Fibroblast of skin of abdomen (primary cell): Measurements from ENCODE around the gene IFIT5.
"Not testable (repeated sequence)": the region's sequence is repeated elsewhere in the genome, so short reads cannot be mapped to it uniquely, and the experiment has no call there.

ENCODE experiments used
- DNase-seq: peaks from one replicate; pipeline ENCODE4 v3.0.0-alpha.2; 2013

IFIT5 gene

DNA sequence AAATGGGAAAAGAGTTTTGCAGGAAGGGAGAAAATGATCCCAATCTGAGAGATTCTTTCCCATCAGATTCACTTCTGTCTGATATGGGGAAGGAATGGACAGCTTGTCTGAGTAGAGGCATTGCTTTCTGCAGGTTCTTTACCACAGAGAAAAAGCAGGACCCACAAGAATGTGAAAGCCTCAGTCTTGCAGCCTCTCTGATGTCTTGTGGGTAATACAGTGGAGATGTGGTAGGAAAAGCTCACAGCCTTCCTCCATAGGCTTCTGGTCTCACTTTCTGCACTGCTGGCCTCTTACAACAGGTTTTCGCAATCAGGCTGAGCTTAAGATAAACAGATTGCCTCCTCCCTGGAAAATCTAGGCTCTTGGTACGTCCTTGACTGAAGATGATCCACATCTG is 21.4 kb upstream of the IFIT5 start:
- DNase-seq, result peak; percentile 85

DNA sequence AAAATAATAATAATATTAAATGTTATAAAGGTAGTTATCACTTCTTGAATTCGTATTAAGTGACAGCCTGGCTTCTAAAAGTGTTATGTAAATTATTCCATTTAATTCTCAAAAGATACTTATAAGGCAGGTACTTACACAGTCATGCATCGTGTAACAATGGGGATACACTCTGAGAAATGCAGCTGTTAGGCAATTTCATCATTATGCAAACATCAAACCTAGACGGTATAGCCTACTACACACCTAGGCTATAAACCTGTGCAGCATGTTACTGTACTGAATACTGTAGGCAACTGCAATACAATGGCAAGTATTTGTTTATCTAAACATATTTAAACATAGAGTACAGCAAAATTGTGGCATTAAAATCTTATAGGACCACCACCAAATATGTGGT is 20.5 kb upstream of the IFIT5 start:
- DNase-seq, result no peak

DNA sequence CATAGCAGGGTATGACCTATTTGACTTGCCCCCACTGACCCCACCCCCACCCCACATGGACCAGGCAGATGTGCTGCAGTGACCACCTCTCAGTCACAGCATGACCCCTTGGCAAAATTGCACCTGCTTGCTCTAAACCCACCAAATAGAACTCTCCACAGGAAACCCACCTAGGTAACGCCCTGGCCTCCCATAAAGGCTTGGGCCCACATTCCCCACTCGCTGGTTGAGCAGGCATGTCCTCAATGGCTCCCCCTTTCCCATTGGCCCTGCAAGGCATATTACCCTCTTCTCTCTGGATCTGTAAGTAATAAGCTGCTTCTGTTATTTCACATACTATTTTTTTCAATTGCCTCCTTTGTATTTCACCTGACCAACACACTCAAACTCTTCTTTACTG is 19.2 kb upstream of the IFIT5 start:
- no peak for DNase-seq

DNA sequence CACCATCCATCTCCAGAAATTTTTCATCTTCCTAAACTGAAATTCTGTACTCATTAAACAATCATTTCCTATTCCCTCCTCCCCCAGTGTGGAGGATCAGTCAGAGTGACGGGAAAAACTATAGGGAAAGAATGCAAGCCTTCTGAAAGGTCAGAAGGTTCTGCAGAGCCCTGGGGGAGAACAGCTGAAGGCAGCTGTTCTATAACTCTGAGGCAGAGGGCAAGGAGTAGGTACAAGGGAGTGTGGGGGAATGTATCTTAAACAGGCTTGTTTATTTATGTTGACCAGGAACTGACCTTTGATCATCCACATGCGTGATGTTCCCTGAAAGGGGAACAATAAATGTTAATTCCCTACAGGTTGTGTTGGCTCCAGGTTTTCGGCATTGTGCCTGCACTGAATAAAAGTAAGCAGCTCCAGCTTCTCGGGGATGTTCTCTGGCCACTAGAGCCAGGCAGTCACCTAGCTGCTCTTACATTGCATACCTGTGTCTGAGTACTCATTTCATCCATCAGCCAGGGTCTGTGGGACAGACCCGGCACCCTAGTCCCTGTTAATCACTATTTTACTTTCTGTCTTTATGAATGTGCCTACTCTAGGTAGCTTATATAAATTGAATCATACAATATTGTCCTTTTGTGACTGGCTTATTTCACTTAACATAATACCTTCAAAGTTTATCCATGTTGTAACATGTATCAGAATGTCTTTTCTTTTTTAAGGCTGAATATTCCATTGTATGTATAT is 16.2 kb upstream of the IFIT5 start:
- DNase-seq, result peak; percentile 52

- DNase-seq, result no peak
These were observed 14.4 kb upstream of the IFIT5 start for GRCh38 chr10:89399956-89400355.

DNA sequence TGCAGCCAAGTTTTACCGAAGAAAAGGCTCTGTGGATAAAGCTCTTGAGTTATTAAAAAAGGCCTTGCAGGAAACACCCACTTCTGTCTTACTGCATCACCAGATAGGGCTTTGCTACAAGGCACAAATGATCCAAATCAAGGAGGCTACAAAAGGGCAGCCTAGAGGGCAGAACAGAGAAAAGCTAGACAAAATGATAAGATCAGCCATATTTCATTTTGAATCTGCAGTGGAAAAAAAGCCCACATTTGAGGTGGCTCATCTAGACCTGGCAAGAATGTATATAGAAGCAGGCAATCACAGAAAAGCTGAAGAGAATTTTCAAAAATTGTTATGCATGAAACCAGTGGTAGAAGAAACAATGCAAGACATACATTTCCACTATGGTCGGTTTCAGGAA is 11.3 kb upstream of the IFIT5 start:
- DNase-seq, result no peak

- DNase-seq, result no peak
These were observed 10.0 kb upstream of the IFIT5 start for GRCh38 chr10:89404104-89405047.

GRCh38 chr10:89406178-89406577 is 8.2 kb upstream of the IFIT5 start:
- not testable (repeated sequence) for DNase-seq

GRCh38 chr10:89407792-89408191 is 6.6 kb upstream of the IFIT5 start:
- not testable (repeated sequence) for DNase-seq

DNA sequence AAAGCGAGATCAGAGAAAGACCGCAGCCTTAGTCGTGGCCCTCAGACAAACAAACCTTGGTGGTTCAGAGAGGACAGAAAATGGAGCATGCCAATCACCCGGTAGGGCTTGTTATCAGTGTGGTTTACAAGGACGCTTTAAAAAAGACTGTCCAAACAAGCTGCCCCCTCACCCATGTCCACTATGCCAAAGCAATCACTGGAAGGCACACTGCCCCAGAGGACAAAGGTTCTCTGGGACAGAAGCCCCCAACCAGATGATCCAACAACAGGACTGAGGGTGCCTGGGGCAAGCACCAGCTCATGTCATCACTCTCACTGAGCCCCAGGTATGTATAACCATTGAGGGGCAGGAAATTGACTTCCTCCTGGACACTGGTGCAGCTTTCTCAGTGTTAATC is 5.1 kb upstream of the IFIT5 start:
- DNase-seq, result not testable (repeated sequence)

GRCh38 chr10:89410551-89410950 is 3.8 kb upstream of the IFIT5 start:
- DNase-seq, result not testable (repeated sequence)

DNA sequence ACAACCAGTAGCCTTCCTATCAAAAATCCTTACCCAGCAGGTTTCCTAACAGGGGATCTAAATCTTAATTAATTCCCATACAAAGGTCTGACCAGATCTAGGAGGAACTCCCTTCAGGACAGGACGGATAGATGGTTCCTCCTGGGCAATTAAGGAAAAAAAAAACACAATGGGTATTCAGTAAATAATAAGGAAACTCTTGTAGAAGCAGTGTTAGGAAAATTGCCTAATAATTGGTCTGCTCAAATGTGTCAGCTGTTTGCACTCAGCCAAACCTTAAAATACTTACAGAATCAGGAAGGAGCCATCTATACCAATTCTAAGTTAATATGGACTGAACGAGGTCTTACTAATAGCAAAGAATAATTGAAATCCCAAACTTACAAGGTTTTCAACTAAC is 3.2 kb upstream of the IFIT5 start:
- not testable (repeated sequence) for DNase-seq

GRCh38 chr10:89412276-89412675 is 2.1 kb upstream of the IFIT5 start:
- DNase-seq, result not testable (repeated sequence)

GRCh38 chr10:89413398-89413912 is 913 bp upstream of the IFIT5 start:
- DNase-seq, result no peak

DNA sequence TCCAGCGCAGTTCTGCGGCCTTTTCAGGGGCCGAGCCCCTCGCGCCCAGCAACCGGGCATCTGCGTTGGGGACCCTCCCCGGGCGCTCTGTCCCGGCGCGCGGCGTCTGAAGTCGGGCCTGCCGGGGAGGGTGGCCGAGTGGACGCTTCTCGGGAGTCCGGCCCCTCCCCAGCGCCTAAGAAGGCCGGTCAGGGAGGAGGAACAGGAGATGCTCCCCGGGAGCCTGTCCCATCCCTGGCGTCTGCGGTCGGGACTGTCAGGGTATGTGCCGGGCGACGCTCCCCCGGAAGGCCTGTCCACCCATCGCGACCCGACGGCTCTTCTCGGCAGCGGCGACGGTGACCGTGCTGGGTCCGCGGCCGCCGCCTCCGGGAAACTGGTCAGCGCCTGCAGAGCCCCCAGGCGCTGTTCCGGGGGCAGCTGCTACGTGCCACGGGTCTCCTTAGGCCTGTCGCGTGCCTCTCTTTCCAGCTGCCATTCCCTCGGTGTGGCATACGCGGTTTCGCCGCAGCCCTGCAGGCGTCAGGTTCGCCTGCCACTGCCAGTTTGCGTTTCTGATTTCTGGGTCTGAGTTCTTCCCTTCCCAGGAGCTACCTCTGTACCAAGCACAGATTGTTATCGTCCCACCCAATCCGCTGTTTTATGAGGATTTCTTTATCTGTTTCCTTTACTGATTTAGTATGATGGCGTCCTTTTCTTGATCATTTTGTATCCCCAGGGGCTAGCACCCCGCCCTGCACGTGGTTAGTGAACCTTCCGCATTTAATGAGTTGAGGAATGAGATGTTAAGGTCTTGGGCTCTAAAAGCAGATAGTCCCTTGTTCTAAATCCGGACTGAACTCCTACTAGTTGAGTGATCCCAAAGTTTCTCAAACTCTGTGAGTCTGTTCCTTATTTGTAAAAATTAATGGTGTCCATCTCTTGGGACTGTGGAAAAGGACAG is 782 bp downstream of the IFIT5 start:
- DNase-seq, result peak; percentile 31

DNA sequence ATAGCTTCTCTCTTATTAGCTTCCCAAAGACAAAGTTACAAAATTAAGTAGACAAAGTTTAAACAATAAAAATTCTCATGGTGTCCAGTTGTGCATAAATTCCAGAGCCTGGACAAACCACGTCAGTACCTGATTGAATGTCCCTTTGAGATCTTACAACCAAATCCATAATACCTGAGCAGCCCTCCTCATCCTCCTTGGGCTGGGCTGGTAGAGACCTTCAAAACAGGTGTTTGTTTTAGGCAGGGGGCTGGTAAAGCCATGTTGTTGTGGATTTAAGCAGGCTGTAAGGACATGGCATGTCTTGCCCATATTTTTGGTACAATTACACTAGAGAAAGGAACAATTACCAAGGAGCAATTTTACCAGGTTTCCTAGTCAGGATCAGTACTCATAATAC is 2.1 kb downstream of the IFIT5 start:
- no peak for DNase-seq

DNA sequence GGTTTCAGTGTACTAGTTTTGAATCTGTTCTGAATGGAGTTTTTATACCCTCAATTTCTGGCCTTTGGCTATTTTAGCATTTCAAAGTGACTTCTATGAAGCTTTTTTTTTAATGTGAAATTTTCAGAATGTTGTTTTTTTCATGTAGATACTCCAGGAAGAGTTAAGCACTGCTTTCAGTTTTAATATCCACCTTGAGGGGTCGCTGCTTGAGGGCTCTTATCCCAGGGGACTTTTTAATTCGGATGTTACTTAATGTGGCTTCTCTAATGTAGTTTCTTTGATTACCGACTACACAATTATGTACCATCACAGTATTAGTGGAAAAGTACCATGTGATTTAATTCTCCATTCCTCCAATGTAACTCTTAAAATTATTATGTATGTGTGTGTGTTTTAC is 5.2 kb downstream of the IFIT5 start:
- DNase-seq, result peak; percentile 8

GRCh38 chr10:89421018-89421476 is 6.7 kb downstream of the IFIT5 start:
- no peak for DNase-seq

DNA sequence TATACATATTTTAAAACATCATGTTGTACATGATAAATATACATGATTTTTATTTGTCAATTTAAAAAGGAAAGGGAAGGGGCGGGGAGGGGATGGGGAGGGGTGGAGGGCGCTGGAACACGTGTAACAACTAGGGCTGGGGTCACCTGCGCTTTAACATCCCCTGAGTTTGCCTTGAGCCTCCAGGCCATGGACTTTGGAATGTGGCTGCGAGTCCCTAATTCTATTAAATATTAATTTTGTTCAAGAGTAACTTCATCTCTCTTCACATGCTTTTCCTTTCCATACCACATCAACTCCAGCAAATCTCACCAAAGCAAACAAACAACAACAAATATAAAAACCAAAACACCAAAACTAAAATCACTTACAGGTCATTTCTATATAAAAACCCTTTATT is 10.6 kb downstream of the IFIT5 start:
- no peak for DNase-seq

GRCh38 chr10:89426230-89426868 is 12.0 kb downstream of the IFIT5 start:
- peak; percentile 66 for DNase-seq

DNA sequence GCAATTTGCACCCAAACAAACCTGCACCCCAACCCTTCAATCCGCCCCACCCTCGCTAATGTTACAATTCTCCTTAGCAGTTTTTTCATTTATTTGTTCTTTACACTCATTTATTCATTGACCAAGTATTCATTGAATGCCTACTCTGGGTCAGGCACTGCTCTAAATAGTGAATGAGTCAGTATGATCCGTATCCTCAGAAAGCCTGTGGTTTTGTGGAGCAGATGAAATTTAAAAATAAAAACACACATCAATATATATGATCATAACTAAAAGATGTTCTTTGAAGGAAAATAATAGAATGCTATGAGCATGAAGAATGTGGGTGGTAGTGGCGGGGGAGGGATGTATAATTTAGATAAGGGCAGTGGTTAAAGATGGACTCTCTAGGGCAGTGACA is 13.3 kb downstream of the IFIT5 start:
- peak; percentile 79 for DNase-seq

- no peak for DNase-seq
These were observed 14.5 kb downstream of the IFIT5 start for GRCh38 chr10:89428877-89429276.
